Kidney epithelial cell (primary cell): ENCODE results near the gene TAF1B. TPM values are rescaled to one million over a fixed set of nuclear protein-coding genes. Genes with fewer than 3 reads are reported as not detected.

ENCODE experiments used
- DNase-seq: peaks from one replicate; pipeline ENCODE4 v3.0.0-alpha.2; 2010; ENCODE audit warnings: low read depth
- H3K27me3 ChIP-seq: 2 replicates; pipeline ENCODE4 v1.6.0; 2011; ENCODE audit warnings: low read length; ENCODE audit not compliant: control insufficient read depth, insufficient read depth
- H3K36me3 ChIP-seq: 2 replicates; pipeline ENCODE4 v1.5.1; 2011; ENCODE audit warnings: low read length; ENCODE audit not compliant: control insufficient read depth, insufficient read depth
- H3K4me3 ChIP-seq: 2 replicates; pipeline ENCODE4 v1.5.1; 2011; ENCODE audit warnings: low read depth, mild to moderate bottlenecking, control low read depth, low read length
- CTCF ChIP-seq: IDR thresholded peaks from 2 replicates; pipeline ENCODE4 v1.5.1; 2011; ENCODE audit warnings: mild to moderate bottlenecking, moderate library complexity, low read length, control low read depth, inconsistent platforms; ENCODE audit not compliant: insufficient read depth, poor library complexity, severe bottlenecking
- total RNA-seq: library from RNA; depleted of rRNA; stranded (reverse); fragments of >200 nt; gene quantifications from 2 replicates; pipeline ENCODE4 v1.2.3, GENCODE V29; 2015

TAF1B gene
- total RNA-seq, 1 donor from 2014 or later = 15.0 TPM

- no peak for TF ChIP-seq CTCF
- Histone ChIP-seq H3K36me3 (no peaks in the 10 kb centered on the region), H3K27me3 (no peaks in the 10 kb centered on the region), H3K4me3 (no peak overlapping the region)
- DNase-seq = no peak
These were observed 122.0 kb downstream of the TAF1B start for GRCh38 chr2:9965119-9965822.

- Histone ChIP-seq H3K27me3 (no peaks in the 10 kb centered on the region), H3K4me3 (no peak overlapping the region), H3K36me3 (no peaks in the 10 kb centered on the region)
- no peak for DNase-seq
- TF ChIP-seq CTCF = no peak
These were observed 123.3 kb downstream of the TAF1B start for GRCh38 chr2:9966491-9967022.

- Histone ChIP-seq H3K36me3 (no peaks in the 10 kb centered on the region), H3K27me3 (no peaks in the 10 kb centered on the region), H3K4me3 (no peak overlapping the region)
- TF ChIP-seq CTCF = no peak
- DNase-seq = no peak
These were observed 123.9 kb downstream of the TAF1B start for GRCh38 chr2:9967053-9967775.

GRCh38 chr2:9968553-9969497, 125.6 kb downstream of the TAF1B start:
- H3K27me3 ChIP-seq = no peaks in the 10 kb centered on the region
- H3K4me3 ChIP-seq = no peak overlapping the region
- DNase-seq = no peak
- H3K36me3 ChIP-seq = no peaks in the 10 kb centered on the region
- no peak for TF ChIP-seq CTCF

- Histone ChIP-seq H3K27me3 (no peaks in the 10 kb centered on the region), H3K4me3 (no peak overlapping the region), H3K36me3 (no peaks in the 10 kb centered on the region)
- TF ChIP-seq CTCF = no peak
- DNase-seq = no peak
These were observed 127.1 kb downstream of the TAF1B start for GRCh38 chr2:9970200-9971044.
